Amniotic epithelial cell (primary cell): Measurements from ENCODE around the gene CDK18.

ENCODE experiments used
- DNase-seq: peaks from one replicate; pipeline ENCODE4 v3.0.0-alpha.2; 2010; ENCODE audit warnings: low read depth

The CDK18 gene

GRCh38 chr1:205570173-205570501 lies 65.7 kb downstream of the CDK18 start:
- no peak for DNase-seq

- DNase-seq: no peak
Observed at GRCh38 chr1:205570796-205571537, 66.5 kb downstream of the CDK18 start.

GRCh38 chr1:205571747-205572146 lies 67.3 kb downstream of the CDK18 start:
- DNase-seq: no peak

GRCh38 chr1:205572421-205572820 lies 68.0 kb downstream of the CDK18 start:
- DNase-seq: no peak

- DNase-seq: no peak
Observed at GRCh38 chr1:205575294-205575885, 70.9 kb downstream of the CDK18 start.

- no peak for DNase-seq
Observed at GRCh38 chr1:205576011-205576410, 71.5 kb downstream of the CDK18 start.

GRCh38 chr1:205576805-205577761 lies 72.6 kb downstream of the CDK18 start:
- DNase-seq: no peak

GRCh38 chr1:205577874-205578658 lies 73.6 kb downstream of the CDK18 start:
- DNase-seq: peak; percentile 56

GRCh38 chr1:205578780-205579571 lies 74.5 kb downstream of the CDK18 start:
- no peak for DNase-seq

GRCh38 chr1:205579711-205580110 lies 75.2 kb downstream of the CDK18 start:
- DNase-seq: no peak

GRCh38 chr1:205580140-205580922 lies 75.9 kb downstream of the CDK18 start:
- no peak for DNase-seq

GRCh38 chr1:205580923-205581180 lies 76.4 kb downstream of the CDK18 start:
- DNase-seq: no peak

- no peak for DNase-seq
Observed at GRCh38 chr1:205581321-205581980, 77.0 kb downstream of the CDK18 start.

GRCh38 chr1:205582046-205582445 lies 77.6 kb downstream of the CDK18 start:
- DNase-seq: no peak
